GM19468 (cell line): ENCODE measurements around the gene ZNF805.
"Not testable (repeated sequence)": the region's sequence is repeated elsewhere in the genome, so short reads cannot be mapped to it uniquely, and the experiment has no call there.

Experiments
- ATAC-seq: cut with Tn5 transposase; IDR thresholded peaks from one replicate; pipeline ENCODE4 v1.9.1; 2021; ENCODE audit warnings: mild to moderate bottlenecking, moderate library complexity, moderate number of reproducible peaks; ENCODE audit not compliant: unreplicated experiment; ENCODE audit errors: extremely low read depth

ZNF805 gene

DNA sequence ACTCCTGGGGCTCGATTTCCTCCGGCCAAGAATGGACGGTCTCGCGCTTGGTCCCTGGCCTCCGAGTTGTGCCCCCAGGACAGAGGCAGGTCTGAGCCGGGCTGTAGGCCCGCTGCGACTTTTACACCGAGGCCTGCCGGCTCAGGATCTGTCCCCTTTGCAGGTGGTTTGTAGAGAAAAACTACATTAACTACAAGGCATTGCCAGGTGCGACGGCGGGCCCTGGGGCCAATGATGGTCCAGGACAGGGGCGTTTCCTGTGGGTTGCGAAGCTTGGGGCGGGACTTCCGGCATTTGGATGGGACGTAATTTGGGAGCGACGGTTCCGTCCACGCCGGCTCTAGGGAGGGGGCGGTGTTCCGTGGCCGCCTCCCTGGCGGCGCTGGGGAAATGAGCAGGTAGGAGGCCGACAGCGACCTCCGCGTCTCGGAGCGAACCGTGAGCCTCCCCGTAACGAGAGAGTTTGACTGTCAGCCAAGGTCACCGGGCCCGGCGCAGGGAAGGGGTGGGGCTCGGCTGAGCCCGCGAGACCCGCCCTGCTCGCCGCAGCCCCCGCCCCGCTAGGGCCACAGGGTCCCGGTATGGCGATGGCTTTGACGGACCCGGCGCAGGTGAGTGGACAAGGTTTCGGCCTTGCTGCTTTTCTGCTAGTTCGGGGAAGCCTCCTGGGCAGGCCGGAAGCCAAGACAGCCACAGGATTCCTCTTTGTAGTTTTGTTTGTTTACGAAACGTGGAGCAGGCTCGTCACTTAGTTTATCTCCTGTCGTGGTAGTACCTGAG lies at the start of gene ZNF805:
Gene ZNF805, plus strand, starts transcription at position 322 of the 780 bp plus-strand sequence. Its CDS starts 260 bp downstream, at position 582.
- ATAC-seq, result peak; percentile 85

DNA sequence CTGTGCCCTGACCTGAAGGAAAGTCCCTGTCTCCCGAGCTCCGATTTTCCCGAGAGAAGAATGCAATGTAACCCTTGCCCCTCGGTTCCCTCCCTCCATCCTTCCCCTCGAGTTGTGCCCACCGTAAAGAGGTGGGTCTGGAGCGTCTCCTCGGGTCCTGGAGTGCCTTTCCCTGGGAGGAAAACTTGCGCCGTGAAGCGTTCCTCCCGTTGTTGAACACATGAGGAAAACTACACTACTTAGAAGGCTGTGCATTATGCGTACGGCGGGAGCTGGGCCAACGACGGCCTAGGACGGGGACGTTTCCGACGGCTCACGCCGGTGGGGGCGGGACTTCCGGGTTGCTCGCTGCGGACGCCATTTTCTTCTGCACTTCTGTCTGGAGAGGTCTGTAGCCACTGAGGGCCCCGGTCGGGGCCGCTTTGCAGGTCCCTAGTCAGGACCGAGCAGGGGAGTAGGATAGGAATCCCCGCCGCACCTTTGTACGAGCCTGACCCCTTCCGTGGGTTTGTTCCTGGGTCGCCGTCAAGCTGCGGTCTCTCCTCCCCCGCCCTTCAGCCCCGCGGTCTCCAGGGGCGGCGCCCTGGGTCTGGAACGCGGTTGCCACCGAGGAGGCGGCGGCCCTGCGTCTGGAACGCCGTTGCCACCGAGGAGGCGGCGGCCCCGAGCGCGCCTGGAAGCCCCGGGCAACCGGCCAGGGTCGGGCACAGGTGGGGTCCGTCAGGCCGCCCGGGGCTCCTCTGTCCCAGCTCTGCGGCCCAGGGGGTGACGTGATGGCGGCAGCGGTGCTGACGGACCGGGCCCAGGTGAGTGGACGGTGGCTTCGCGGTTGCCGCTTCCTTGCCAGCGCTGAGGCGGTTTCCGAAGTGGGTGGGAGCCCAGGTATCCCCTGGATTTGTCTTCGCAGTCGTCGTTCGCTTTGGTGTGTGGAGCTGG lies 49.0 kb upstream of the ZNF805 start, which contains the start of gene ZNF264:
Gene ZNF264, plus strand, starts transcription at position 360 of the 936 bp plus-strand sequence. Its CDS starts 414 bp downstream, at position 774.
- peak; percentile 78 for ATAC-seq

DNA sequence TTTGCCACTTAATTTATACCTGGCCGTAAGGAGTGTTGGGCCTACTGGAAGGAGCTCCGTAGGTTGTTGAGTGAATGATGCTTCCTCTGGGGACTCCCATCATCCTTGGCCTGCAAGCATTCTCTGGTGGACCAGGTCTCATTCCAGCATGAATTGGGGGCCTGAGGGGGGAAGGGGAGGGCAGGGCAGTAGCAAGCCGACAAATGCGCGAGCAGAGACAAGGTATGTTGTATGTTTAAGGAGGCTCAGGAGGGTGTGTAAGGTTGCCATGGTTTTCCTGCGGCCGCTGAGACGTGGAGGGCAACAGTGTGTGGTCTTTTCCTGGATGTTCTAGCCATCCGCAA lies 48.4 kb upstream of the ZNF805 start:
- ATAC-seq, result no peak

DNA sequence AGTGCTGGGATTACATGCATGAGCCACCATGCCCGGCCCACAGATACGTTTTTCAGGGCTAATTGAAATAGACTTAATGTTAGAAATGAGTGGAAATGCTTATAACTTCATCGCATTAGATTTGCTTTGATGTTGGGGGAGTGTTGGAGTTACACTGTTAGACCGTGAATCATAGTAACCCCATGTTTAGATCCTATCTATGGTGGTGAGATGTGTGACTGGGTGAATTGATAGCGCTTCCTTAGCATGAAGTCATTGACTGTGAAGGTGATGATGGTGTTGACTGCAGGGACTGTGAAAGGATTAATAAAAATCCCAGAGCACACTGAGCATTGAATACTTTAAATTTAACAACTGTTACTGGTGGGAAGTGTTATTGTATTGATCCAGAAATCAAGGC lies 47.4 kb upstream of the ZNF805 start:
- no peak for ATAC-seq

- ATAC-seq, result not testable (repeated sequence)
Measured at GRCh38 chr19:57197874-57198273, 42.6 kb upstream of the ZNF805 start.

GRCh38 chr19:57202160-57202559 lies 38.3 kb upstream of the ZNF805 start:
- no peak for ATAC-seq

- no peak for ATAC-seq
Measured at GRCh38 chr19:57210381-57210780, 30.1 kb upstream of the ZNF805 start.

- no peak for ATAC-seq
Measured at GRCh38 chr19:57212109-57212508, 28.3 kb upstream of the ZNF805 start.

DNA sequence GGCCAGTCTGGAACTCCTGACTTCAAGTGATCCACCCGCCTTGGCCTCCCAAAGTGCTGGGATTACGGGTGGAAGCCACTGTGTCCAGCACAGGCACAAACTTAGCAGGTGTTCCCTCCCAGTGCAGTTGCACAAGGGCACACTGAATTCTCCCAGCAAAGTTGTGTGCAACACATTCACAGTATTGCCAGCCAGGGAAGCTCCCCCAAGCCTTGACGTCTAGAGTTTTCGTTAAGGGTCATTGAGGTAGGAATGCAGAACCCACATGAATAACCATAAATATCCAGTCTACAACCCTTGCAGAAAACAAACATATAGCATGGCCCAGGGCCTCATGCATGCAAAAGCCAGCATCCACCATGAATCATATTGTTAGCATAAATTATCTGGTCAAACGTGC lies 12.9 kb upstream of the ZNF805 start:
- ATAC-seq, result no peak

DNA sequence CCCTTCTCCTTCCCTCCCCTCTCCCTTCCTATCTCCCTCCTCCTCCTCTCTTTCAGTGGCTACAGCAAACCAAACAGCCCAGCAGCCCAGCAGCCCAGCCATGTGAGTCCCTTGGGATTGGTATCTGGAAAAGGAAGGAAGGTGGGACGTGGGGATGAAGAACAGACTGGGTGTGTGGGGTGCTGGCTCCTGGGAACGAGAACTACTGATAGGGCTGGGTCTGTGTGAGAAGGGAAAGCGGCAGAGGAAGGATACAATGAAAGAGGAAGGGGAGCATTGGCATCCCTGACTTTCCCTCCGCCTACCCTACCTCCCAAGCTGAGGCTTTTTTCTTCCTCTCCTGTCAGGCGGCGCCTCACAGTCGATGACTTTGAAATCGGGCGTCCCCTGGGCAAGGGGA lies 8.7 kb upstream of the ZNF805 start:
- no peak for ATAC-seq

- ATAC-seq, result no peak
Measured at GRCh38 chr19:57233207-57233606, 7.2 kb upstream of the ZNF805 start.

DNA sequence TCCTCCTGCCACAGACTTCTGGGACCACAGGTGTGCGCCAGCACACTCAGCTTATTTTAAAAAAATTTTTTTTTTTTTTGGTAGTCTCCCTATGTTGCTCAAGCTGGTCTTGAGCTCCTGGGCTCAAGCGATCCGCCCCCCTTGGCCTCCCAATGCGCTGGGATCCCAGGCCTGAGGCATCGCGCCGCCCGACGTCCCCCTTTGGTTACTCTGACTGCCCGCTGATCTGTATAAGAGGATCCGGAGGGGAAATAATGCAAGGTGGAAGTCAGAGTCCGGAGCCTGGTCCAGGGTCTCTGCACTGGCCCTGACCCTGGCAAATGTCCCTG lies 486 bp upstream of the ZNF805 start:
- ATAC-seq, result no peak

- ATAC-seq, result no peak
Measured at GRCh38 chr19:57241176-57241575, 744 bp downstream of the ZNF805 start.

DNA sequence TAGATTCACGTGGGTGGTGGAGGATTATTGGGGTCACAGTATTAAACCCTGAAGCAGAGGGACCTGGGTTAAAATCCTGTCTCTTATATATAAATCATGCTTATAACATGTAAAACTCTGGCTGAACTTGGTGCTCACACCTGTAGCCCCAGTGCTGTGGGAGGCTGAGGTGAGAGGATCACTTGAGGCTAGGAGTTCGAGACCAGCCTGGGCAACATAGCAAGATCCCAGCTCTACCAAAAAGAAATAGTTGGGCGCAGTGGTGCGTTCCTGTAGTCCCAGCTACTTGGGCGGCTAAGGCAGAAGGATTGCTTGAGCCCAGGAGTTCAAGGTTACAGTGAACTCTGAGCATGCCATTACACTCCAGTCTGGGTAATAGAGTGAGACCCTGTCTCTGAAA lies 2.4 kb downstream of the ZNF805 start:
- ATAC-seq, result no peak

- ATAC-seq, result no peak
Measured at GRCh38 chr19:57244513-57244912, 4.1 kb downstream of the ZNF805 start.

GRCh38 chr19:57245066-57245465 lies 4.6 kb downstream of the ZNF805 start:
- ATAC-seq, result no peak

DNA sequence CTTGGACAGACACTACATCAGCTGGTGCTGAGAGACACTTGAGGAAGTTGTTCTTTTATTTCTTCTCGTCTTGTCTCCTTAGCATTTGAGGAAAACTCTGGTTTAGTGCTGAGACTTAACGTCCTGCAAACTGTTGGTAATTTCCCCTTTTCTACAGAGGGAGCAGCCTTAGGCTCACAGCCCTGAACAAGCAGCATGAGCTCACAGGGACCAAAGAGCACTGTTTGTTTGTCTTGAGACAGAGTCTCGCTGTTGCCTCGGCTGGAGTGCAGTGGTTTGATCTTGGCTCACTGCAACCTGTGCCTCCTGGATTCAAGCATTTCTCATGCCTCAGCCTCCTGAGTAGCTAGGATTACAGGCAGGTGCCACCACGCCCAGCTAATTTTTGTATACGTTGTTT lies 5.5 kb downstream of the ZNF805 start:
- no peak for ATAC-seq

- no peak for ATAC-seq
Measured at GRCh38 chr19:57248646-57249045, 8.2 kb downstream of the ZNF805 start.

- ATAC-seq, result no peak
Measured at GRCh38 chr19:57249329-57249728, 8.9 kb downstream of the ZNF805 start.

GRCh38 chr19:57253767-57254166 lies 13.3 kb downstream of the ZNF805 start:
- ATAC-seq, result not testable (repeated sequence)

GRCh38 chr19:57262044-57262443 lies 21.6 kb downstream of the ZNF805 start:
- no peak for ATAC-seq
